ENCODE results near the gene PBRM1.

Gene PBRM1

GRCh38 chr3:52521881-52522650 is 163.6 kb downstream of the PBRM1 start:
- H3K27me3 Mint-ChIP-seq (ENCODE audit: low read depth) = no peaks in the 10 kb centered on the region
- no peaks in the 10 kb centered on the region for H3K4me1 Mint-ChIP-seq (ENCODE audit: low read depth)
- no peaks in the 10 kb centered on the region for H3K36me3 Mint-ChIP-seq (ENCODE audit: low read depth)
- no peak overlapping the region for H3K4me3 Mint-ChIP-seq
- DNase-seq (ENCODE audit: low spot score) = no peak
- no peak overlapping the region for H3K27ac Mint-ChIP-seq
- no peaks in the 10 kb centered on the region for H3K9me3 Mint-ChIP-seq

GRCh38 chr3:52521488-52521824 is 164.3 kb downstream of the PBRM1 start:
- no peaks in the 10 kb centered on the region for H3K36me3 Mint-ChIP-seq (ENCODE audit: low read depth)
- H3K4me1 Mint-ChIP-seq (ENCODE audit: low read depth) = no peaks in the 10 kb centered on the region
- H3K27me3 Mint-ChIP-seq (ENCODE audit: low read depth) = no peaks in the 10 kb centered on the region
- H3K27ac Mint-ChIP-seq = no peak overlapping the region
- no peaks in the 10 kb centered on the region for H3K9me3 Mint-ChIP-seq
- no peak for DNase-seq (ENCODE audit: low spot score)
- H3K4me3 Mint-ChIP-seq = no peak overlapping the region

GRCh38 chr3:52520716-52521487 is 164.8 kb downstream of the PBRM1 start:
- Mint-ChIP-seq H3K9me3 (no peaks in the 10 kb centered on the region), H3K27ac (no peak overlapping the region), H3K27me3 (ENCODE audit: low read depth) (no peaks in the 10 kb centered on the region), H3K4me3 (no peak overlapping the region), H3K4me1 (ENCODE audit: low read depth) (no peaks in the 10 kb centered on the region), H3K36me3 (ENCODE audit: low read depth) (no peaks in the 10 kb centered on the region)
- DNase-seq (ENCODE audit: low spot score) = no peak

- no peaks in the 10 kb centered on the region for H3K9me3 Mint-ChIP-seq
- no peaks in the 10 kb centered on the region for H3K27me3 Mint-ChIP-seq (ENCODE audit: low read depth)
- no peaks in the 10 kb centered on the region for H3K36me3 Mint-ChIP-seq (ENCODE audit: low read depth)
- no peaks in the 10 kb centered on the region for H3K4me1 Mint-ChIP-seq (ENCODE audit: low read depth)
- H3K27ac Mint-ChIP-seq = no peak overlapping the region
- no peak for DNase-seq (ENCODE audit: low spot score)
- H3K4me3 Mint-ChIP-seq = no peak overlapping the region
These were observed 165.5 kb downstream of the PBRM1 start for GRCh38 chr3:52520141-52520667.

- Mint-ChIP-seq H3K36me3 (ENCODE audit: low read depth) (no peaks in the 10 kb centered on the region), H3K4me1 (ENCODE audit: low read depth) (no peaks in the 10 kb centered on the region), H3K9me3 (no peaks in the 10 kb centered on the region), H3K4me3 (no peak overlapping the region), H3K27me3 (ENCODE audit: low read depth) (no peaks in the 10 kb centered on the region), H3K27ac (no peak overlapping the region)
- no peak for DNase-seq (ENCODE audit: low spot score)
These were observed 166.1 kb downstream of the PBRM1 start for GRCh38 chr3:52519445-52520140.

GRCh38 chr3:52518723-52519444 is 166.8 kb downstream of the PBRM1 start:
- Mint-ChIP-seq H3K4me1 (ENCODE audit: low read depth) (no peaks in the 10 kb centered on the region), H3K27me3 (ENCODE audit: low read depth) (no peaks in the 10 kb centered on the region), H3K36me3 (ENCODE audit: low read depth) (no peaks in the 10 kb centered on the region), H3K27ac (no peak overlapping the region), H3K4me3 (no peak overlapping the region), H3K9me3 (no peaks in the 10 kb centered on the region)
- DNase-seq (ENCODE audit: low spot score) = no peak

- no peak overlapping the region for H3K4me3 Mint-ChIP-seq
- H3K27me3 Mint-ChIP-seq (ENCODE audit: low read depth) = no peaks in the 10 kb centered on the region
- H3K27ac Mint-ChIP-seq = no peak overlapping the region
- no peaks in the 10 kb centered on the region for H3K36me3 Mint-ChIP-seq (ENCODE audit: low read depth)
- H3K9me3 Mint-ChIP-seq = no peaks in the 10 kb centered on the region
- no peak for DNase-seq (ENCODE audit: low spot score)
- no peaks in the 10 kb centered on the region for H3K4me1 Mint-ChIP-seq (ENCODE audit: low read depth)
These were observed 167.7 kb downstream of the PBRM1 start for GRCh38 chr3:52517796-52518722.

GRCh38 chr3:52516509-52517195 is 169.1 kb downstream of the PBRM1 start:
- H3K27ac Mint-ChIP-seq = no peak overlapping the region
- H3K36me3 Mint-ChIP-seq (ENCODE audit: low read depth) = no peaks in the 10 kb centered on the region
- no peaks in the 10 kb centered on the region for H3K27me3 Mint-ChIP-seq (ENCODE audit: low read depth)
- no peak overlapping the region for H3K4me3 Mint-ChIP-seq
- no peaks in the 10 kb centered on the region for H3K4me1 Mint-ChIP-seq (ENCODE audit: low read depth)
- no peak for DNase-seq (ENCODE audit: low spot score)
- no peaks in the 10 kb centered on the region for H3K9me3 Mint-ChIP-seq

GRCh38 chr3:52515192-52515591 is 170.5 kb downstream of the PBRM1 start:
- H3K36me3 Mint-ChIP-seq (ENCODE audit: low read depth) = no peaks in the 10 kb centered on the region
- DNase-seq (ENCODE audit: low spot score) = no peak
- no peaks in the 10 kb centered on the region for H3K4me1 Mint-ChIP-seq (ENCODE audit: low read depth)
- H3K27ac Mint-ChIP-seq = no peak overlapping the region
- no peaks in the 10 kb centered on the region for H3K27me3 Mint-ChIP-seq (ENCODE audit: low read depth)
- no peak overlapping the region for H3K4me3 Mint-ChIP-seq
- no peaks in the 10 kb centered on the region for H3K9me3 Mint-ChIP-seq

GRCh38 chr3:52514576-52514975 is 171.1 kb downstream of the PBRM1 start:
- Mint-ChIP-seq H3K4me1 (ENCODE audit: low read depth) (no peaks in the 10 kb centered on the region), H3K36me3 (ENCODE audit: low read depth) (no peaks in the 10 kb centered on the region), H3K4me3 (no peak overlapping the region), H3K27ac (no peak overlapping the region), H3K27me3 (ENCODE audit: low read depth) (no peaks in the 10 kb centered on the region), H3K9me3 (no peaks in the 10 kb centered on the region)
- DNase-seq (ENCODE audit: low spot score) = no peak

GRCh38 chr3:52513281-52513680 is 172.4 kb downstream of the PBRM1 start:
- Mint-ChIP-seq H3K27ac (no peak overlapping the region), H3K27me3 (ENCODE audit: low read depth) (no peaks in the 10 kb centered on the region), H3K9me3 (no peaks in the 10 kb centered on the region), H3K36me3 (ENCODE audit: low read depth) (no peaks in the 10 kb centered on the region), H3K4me1 (ENCODE audit: low read depth) (no peaks in the 10 kb centered on the region), H3K4me3 (no peak overlapping the region)
- DNase-seq (ENCODE audit: low spot score) = no peak

- H3K27me3 Mint-ChIP-seq (ENCODE audit: low read depth) = no peaks in the 10 kb centered on the region
- no peaks in the 10 kb centered on the region for H3K9me3 Mint-ChIP-seq
- no peaks in the 10 kb centered on the region for H3K36me3 Mint-ChIP-seq (ENCODE audit: low read depth)
- no peak overlapping the region for H3K4me3 Mint-ChIP-seq
- no peak overlapping the region for H3K27ac Mint-ChIP-seq
- no peaks in the 10 kb centered on the region for H3K4me1 Mint-ChIP-seq (ENCODE audit: low read depth)
- DNase-seq (ENCODE audit: low spot score) = no peak
These were observed 173.0 kb downstream of the PBRM1 start for GRCh38 chr3:52512727-52513126.
